Measurements from ENCODE around the gene CTSK.

- TF ChIP-seq CTCF (conservative IDR thresholded peaks at IDR 0.05; ENCODE audit: low read depth, low read length): no peak
- no peak for TF ChIP-seq EZH2 (IDR thresholded peaks at IDR 0.05; ENCODE audit: low read length, unreplicated experiment)
- no peak for TF ChIP-seq EZH2phosphoT487 (IDR thresholded peaks at IDR 0.05; ENCODE audit: borderline replicate concordance, low read length)
These were observed 18.2 kb upstream of the CTSK start for GRCh38 chr1:150826299-150826698.
